Measurements from ENCODE around the gene GPR78. TPM values are rescaled to one million over a fixed set of nuclear protein-coding genes. Genes with fewer than 3 reads are reported as not detected.
A peak's percentile ranks its signal among the peaks of the same experiment; 100 is the strongest.

Gene GPR78
- total RNA-seq, 1 donor from 2014 or later: 3.2 TPM

GRCh38 chr4:8593264-8594096 lies 13.3 kb downstream of the GPR78 start:
- H3K36me3 Mint-ChIP-seq: no peaks in the 10 kb centered on the region
- peaks cover 15% of the 10 kb centered on the region for H3K27me3 Mint-ChIP-seq (ENCODE audit: low read depth)
- no peak overlapping the region for H3K27ac Mint-ChIP-seq
- TF ChIP-seq CTCF (IDR thresholded peaks at IDR 0.05; ENCODE audit: unreplicated experiment): no peak
- peak overlapping the region; percentile 60 for H3K4me3 Mint-ChIP-seq
- no peak for DNase-seq (ENCODE audit: low spot score in 2 of 2, unreplicated experiment in 2 of 2)
- no peaks in the 10 kb centered on the region for H3K9me3 Mint-ChIP-seq
- peaks cover 29% of the 10 kb centered on the region for H3K4me1 Mint-ChIP-seq

GRCh38 chr4:8594097-8595038 lies 14.2 kb downstream of the GPR78 start:
- Mint-ChIP-seq H3K4me3 (peak overlapping the region; percentile 60), H3K9me3 (no peaks in the 10 kb centered on the region), H3K4me1 (peaks cover 29% of the 10 kb centered on the region), H3K27ac (no peak overlapping the region), H3K36me3 (no peaks in the 10 kb centered on the region), H3K27me3 (ENCODE audit: low read depth) (peaks cover 15% of the 10 kb centered on the region)
- peak in 1 of 2 experiments; percentile 55 for DNase-seq (ENCODE audit: low spot score in 2 of 2, unreplicated experiment in 2 of 2)
- peak; percentile 75 for TF ChIP-seq CTCF (IDR thresholded peaks at IDR 0.05; ENCODE audit: unreplicated experiment)

- no peaks in the 10 kb centered on the region for H3K36me3 Mint-ChIP-seq
- peaks cover 21% of the 10 kb centered on the region for H3K4me1 Mint-ChIP-seq
- no peak for DNase-seq (ENCODE audit: low spot score in 2 of 2, unreplicated experiment in 2 of 2)
- H3K27ac Mint-ChIP-seq: no peak overlapping the region
- no peaks in the 10 kb centered on the region for H3K9me3 Mint-ChIP-seq
- H3K27me3 Mint-ChIP-seq (ENCODE audit: low read depth): peaks cover 15% of the 10 kb centered on the region
- TF ChIP-seq CTCF (IDR thresholded peaks at IDR 0.05; ENCODE audit: unreplicated experiment): no peak
- H3K4me3 Mint-ChIP-seq: no peak overlapping the region
Measured at GRCh38 chr4:8595237-8596087, 15.3 kb downstream of the GPR78 start.

GRCh38 chr4:8596891-8597290 lies 16.7 kb downstream of the GPR78 start:
- Mint-ChIP-seq H3K27ac (no peak overlapping the region), H3K36me3 (no peaks in the 10 kb centered on the region), H3K4me1 (peaks cover 18% of the 10 kb centered on the region), H3K4me3 (no peak overlapping the region), H3K9me3 (no peaks in the 10 kb centered on the region), H3K27me3 (ENCODE audit: low read depth) (peaks cover 12% of the 10 kb centered on the region)
- no peak for DNase-seq (ENCODE audit: low spot score in 2 of 2, unreplicated experiment in 2 of 2)
- TF ChIP-seq CTCF (IDR thresholded peaks at IDR 0.05; ENCODE audit: unreplicated experiment): no peak

GRCh38 chr4:8597319-8597718 lies 17.1 kb downstream of the GPR78 start:
- Mint-ChIP-seq H3K27me3 (ENCODE audit: low read depth) (peaks cover 12% of the 10 kb centered on the region), H3K4me3 (no peak overlapping the region), H3K4me1 (peaks cover 18% of the 10 kb centered on the region), H3K36me3 (no peaks in the 10 kb centered on the region), H3K27ac (no peak overlapping the region), H3K9me3 (no peaks in the 10 kb centered on the region)
- TF ChIP-seq CTCF (IDR thresholded peaks at IDR 0.05; ENCODE audit: unreplicated experiment): no peak
- DNase-seq (ENCODE audit: low spot score in 2 of 2, unreplicated experiment in 2 of 2): no peak
